Right cardiac atrium (tissue), 5 donors: ENCODE measurements around the gene SMIM30. TPM values are rescaled to one million over a fixed set of nuclear protein-coding genes. Genes with fewer than 3 reads are reported as not detected.

ENCODE experiments used
- ATAC-seq, 2 donors: fragments of 200-7000 bp; cut with Tn5 transposase; one replicate each; pipeline versions ENCODE4 v1.8.0 to v1.9.1; 2020; ENCODE audit warnings: moderate library complexity in 2 of 2, mild to moderate bottlenecking in 1 of 2
- DNase-seq, 3 donors: peaks; one replicate each; pipeline ENCODE4 v3.0.0-alpha.2; 2020
- H3K27ac ChIP-seq: one replicate; pipeline ENCODE4 v1.5.1; 2013; ENCODE audit warnings: mild to moderate bottlenecking, low read length, control low read depth, moderate library complexity
- H3K27me3 ChIP-seq: one replicate; pipeline ENCODE4 v1.6.1; 2013; ENCODE audit not compliant: control insufficient read depth, insufficient read depth
- H3K4me1 ChIP-seq: one replicate; pipeline ENCODE4 v1.6.1; 2013; ENCODE audit warnings: low read length; ENCODE audit not compliant: control insufficient read depth, insufficient read depth
- H3K4me3 ChIP-seq: one replicate; pipeline ENCODE4 v1.5.1; 2013; ENCODE audit warnings: low read length, control low read depth
- H3K9me3 ChIP-seq: one replicate; pipeline ENCODE4 v1.6.1; 2013; ENCODE audit warnings: low read length; ENCODE audit not compliant: control insufficient read depth
- WGBS: extraction: QIAGEN DNeasy Blood & Tissue Kit; methylation state at CpG from one replicate; pipeline ENCODE4 v1.1.7; 2013; 5-methylcytosine and 5-hydroxymethylcytosine counted together
- intact Hi-C, 4 donors: fragments of 100-400 bp; cut with DNase I; formaldehyde crosslinking; loops; one replicate each; pipeline versions ENCODE4 v1.11.0 to v1.14.0; 2022 to 2023
- polyA plus RNA-seq: library from polyadenylated mRNA; stranded (reverse); fragments of 200-250 nt; gene quantifications from one replicate; pipeline ENCODE4 v1.2.3, GENCODE V29; 2013
- total RNA-seq, 4 donors: library from RNA; stranded (reverse); fragmentation: NEBNext Ultra II Directional; extraction: Animal tissue kit (Norgen Biotek cat#: 25700); gene quantifications; one replicate each; pipeline ENCODE4 v1.2.1, GENCODE V29; 2021
- donor health status: healthy with polysubstance abuse.
- donor health status: DM: no; HTN: yes; CAD: no.
- donor health status: DM: no; HTN: no; CAD: no.
- donor health status: DM: no; HTN: yes; CAD: no; lungs with severe emphysema.
- donor health status: DM: yes; HTN: yes; CAD: no.

SMIM30 gene
- total and polyA plus RNA-seq, 5 donors, result 107 to 271 (median 114) TPM

DNA sequence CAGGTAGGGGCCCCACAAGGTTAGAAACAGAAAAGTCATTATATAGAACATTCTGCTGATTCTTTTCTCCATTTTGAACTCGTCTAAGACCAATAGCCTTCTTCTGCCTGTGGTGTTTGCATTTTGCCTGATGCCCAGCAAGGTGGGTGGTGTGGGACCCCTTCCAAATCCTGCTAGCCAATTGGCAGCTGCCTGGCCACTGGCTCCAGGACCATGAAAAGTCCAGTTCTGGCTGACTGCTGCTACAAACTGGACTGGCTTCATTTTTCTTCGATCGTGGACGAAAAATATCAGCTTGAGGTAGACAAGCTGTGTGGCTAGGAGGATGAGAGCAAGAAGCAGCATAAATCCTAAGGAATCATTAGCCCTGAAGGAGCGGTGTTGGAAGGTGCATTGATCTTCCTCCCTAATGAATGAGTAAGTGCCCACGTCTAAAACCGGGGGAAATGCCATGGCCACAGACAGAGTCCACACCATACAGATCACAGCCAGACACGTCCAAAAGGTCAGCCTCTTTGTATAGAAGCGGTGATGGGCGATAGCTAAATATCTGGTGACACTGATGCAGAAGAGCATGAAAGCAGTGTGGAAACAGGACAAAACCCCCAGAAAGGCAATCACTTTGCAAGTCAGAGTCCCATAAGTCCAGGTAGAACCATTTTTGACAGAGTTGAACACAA lies 34.4 kb downstream of the SMIM30 start:
- no peaks in the 10 kb centered on the region for H3K27me3 ChIP-seq
- intact Hi-C loops, result no loop called here

DNA sequence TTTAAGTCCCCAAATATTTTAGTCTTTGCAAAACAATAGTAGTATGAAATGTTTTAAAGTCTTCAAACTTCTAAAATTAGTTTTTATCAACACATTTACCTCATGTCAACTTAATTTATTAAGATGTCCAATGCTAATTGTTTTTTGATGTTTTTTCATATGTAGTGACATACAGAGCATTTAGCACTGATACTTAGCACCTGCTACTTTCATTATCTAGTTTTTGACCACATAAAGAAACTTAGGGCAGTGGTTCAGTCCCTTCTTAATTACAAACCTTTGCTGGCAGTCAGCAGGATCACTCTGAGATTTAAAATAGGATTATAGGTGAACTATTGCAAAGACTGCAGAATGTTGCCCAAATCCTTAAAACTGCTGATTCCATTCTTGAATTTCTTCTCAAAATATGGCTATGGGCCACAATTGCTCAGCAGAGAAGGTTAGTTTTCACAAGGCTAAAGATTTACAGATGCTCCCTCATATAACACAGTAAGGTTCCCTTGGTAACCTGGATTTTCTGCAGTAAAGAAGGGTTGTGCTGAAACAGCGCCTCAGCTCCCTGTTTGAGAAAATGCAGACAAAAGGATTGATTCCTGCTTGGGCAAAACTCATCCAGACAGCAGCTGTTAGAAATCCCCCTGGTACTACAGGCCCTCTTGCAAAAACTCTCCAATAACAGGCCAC lies 35.1 kb downstream of the SMIM30 start:
- 80% methylated on average over 1 of the region's 1 CpG for WGBS
- Histone ChIP-seq H3K27me3 (no peaks in the 10 kb centered on the region), H3K27ac (no peak overlapping the region), H3K4me1 (no peaks in the 10 kb centered on the region), H3K4me3 (no peak overlapping the region), H3K9me3 (no peaks in the 10 kb centered on the region)
- intact Hi-C loops, result no loop called here
- no peak for ATAC-seq
- no peak for DNase-seq

More for the DNA sequence above, 34.4 kb downstream of the SMIM30 start:
- Histone ChIP-seq H3K27ac (no peak overlapping the region), H3K4me1 (no peaks in the 10 kb centered on the region), H3K9me3 (no peaks in the 10 kb centered on the region), H3K4me3 (no peak overlapping the region)
- DNase-seq (no peak), ATAC-seq (no peak)
- WGBS, result 82% methylated on average over 10 of the region's 10 CpGs

DNA sequence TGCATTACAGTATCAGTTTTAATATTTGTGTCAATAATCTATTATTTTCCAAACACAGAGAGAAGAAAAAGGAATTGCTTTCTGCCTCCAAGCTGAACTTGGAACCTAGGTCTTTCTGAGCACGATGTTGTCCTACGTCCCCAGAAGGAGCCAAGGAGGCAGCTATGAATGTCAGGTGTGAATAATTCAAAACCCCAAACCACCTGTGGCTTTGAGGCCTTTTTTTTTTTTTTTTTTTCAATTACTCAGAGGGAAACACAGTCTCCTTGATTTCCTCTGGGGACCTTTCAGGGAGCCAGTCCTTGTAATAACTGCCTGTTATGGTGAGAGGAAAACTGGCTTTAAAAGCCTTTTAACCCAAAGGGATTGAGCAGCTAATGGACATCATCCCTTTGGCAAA lies 40.0 kb downstream of the SMIM30 start:
- intact Hi-C loops, result no loop called here
- Histone ChIP-seq H3K4me1 (no peaks in the 10 kb centered on the region), H3K9me3 (no peaks in the 10 kb centered on the region), H3K4me3 (no peak overlapping the region), H3K27ac (no peak overlapping the region), H3K27me3 (no peaks in the 10 kb centered on the region)
- ATAC-seq, result no peak
- no peak for DNase-seq
- WGBS, result 57% methylated on average over 2 of the region's 2 CpGs

DNA sequence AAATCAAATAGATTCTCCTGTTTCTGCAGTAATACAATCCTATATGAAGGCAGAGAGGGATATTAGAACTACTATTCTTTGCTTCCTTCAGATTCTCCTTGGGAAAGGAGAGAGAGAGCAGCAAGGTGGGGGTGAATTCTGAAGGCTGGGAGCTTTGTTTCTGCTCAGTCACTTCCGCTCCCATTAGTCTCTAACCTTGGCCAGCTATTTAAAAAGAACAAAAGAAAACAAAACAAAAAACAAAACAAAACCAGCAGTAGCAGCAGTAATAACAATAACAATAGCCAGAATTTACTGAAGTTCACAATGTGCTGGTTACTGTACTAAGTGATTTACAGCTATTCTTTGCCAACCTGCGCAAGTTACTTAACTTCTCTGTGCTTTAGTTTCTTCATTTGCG lies 41.7 kb downstream of the SMIM30 start:
- no peaks in the 10 kb centered on the region for H3K9me3 ChIP-seq
- DNase-seq (no peak), ATAC-seq (no peak)
- 77% methylated on average over 3 of the region's 3 CpGs for whole genome bisulfite sequencing
- no peaks in the 10 kb centered on the region for H3K27me3 ChIP-seq
- no peak overlapping the region for H3K27ac ChIP-seq
- intact Hi-C loops, result no loop called here
- H3K4me3 ChIP-seq, result no peak overlapping the region
- no peaks in the 10 kb centered on the region for H3K4me1 ChIP-seq

DNA sequence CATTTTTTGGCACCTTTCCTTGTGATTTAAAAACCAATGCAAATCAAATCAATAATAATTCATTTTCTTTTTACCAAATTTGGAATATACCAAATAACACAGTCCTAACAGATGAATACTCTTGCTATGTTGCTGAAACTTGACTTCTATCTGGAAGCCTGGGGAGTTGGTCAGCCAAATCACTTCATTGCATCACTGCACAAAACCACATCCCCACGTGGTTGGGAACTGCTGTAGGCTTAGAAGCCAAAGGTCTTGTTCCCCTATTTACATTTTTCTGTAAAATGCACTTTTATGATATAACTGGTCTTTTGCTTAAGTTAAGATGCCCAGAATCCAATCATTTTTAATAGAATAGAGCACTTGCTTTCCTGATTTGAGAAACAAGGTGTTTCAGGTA lies 46.9 kb downstream of the SMIM30 start:
- DNase-seq (peak in 1 of 3 donors; percentile 20), ATAC-seq (no peak)
- intact Hi-C loops, result no loop called here
- H3K27ac ChIP-seq, result no peak overlapping the region
- no peak overlapping the region for H3K4me3 ChIP-seq
- no peaks in the 10 kb centered on the region for H3K9me3 ChIP-seq
- H3K4me1 ChIP-seq, result no peaks in the 10 kb centered on the region
- 18% methylated on average over 1 of the region's 1 CpG for WGBS
- no peaks in the 10 kb centered on the region for H3K27me3 ChIP-seq

Other genes with a start within 250 kb of the SMIM30 start
- gene GPR85, start 31.7 kb downstream of the SMIM30 start, total RNA-seq, result 1 to 10 TPM; 3.2 to 4.0 (median 3.6) TPM
- gene GPR85, start 31.7 kb downstream of the SMIM30 start, polyA plus RNA-seq, result 4.4 TPM